GM06990 (cell line): ENCODE measurements around the gene PMCH.

ENCODE experiments used
- DNase-seq: peaks from one replicate; pipeline ENCODE4 v3.0.0-alpha.2; 2011; ENCODE audit not compliant: insufficient read length; ENCODE audit errors: extremely low read depth
- H3K27me3 ChIP-seq: replicated peaks from 2 replicates; pipeline ENCODE4 v1.6.0; 2011; ENCODE audit warnings: low read length; ENCODE audit not compliant: control insufficient read depth, insufficient read depth
- H3K36me3 ChIP-seq: 2 replicates; pipeline ENCODE4 v1.5.1; 2011; ENCODE audit warnings: low read length; ENCODE audit not compliant: control insufficient read depth, insufficient read depth
- H3K4me3 ChIP-seq: replicated peaks from 2 replicates; pipeline ENCODE4 v1.5.1; 2011; ENCODE audit warnings: low read depth, mild to moderate bottlenecking, control low read depth, low read length
- CTCF ChIP-seq: IDR thresholded peaks from 2 replicates; pipeline ENCODE4 v1.5.1; 2011; ENCODE audit warnings: low read length, control low read depth, mild to moderate bottlenecking, inconsistent platforms; ENCODE audit not compliant: insufficient read depth, poor library complexity, severe bottlenecking

Gene PMCH

GRCh38 chr12:102220736-102221135, 23.1 kb upstream of the PMCH start:
- Histone ChIP-seq H3K27me3 (no peaks in the 10 kb centered on the region), H3K36me3 (no peaks in the 10 kb centered on the region), H3K4me3 (no peak overlapping the region)
- DNase-seq: no peak
- no peak for TF ChIP-seq CTCF

GRCh38 chr12:102215992-102216691, 18.5 kb upstream of the PMCH start:
- Histone ChIP-seq H3K4me3 (no peak overlapping the region), H3K27me3 (no peaks in the 10 kb centered on the region), H3K36me3 (no peaks in the 10 kb centered on the region)
- no peak for TF ChIP-seq CTCF
- no peak for DNase-seq

DNA sequence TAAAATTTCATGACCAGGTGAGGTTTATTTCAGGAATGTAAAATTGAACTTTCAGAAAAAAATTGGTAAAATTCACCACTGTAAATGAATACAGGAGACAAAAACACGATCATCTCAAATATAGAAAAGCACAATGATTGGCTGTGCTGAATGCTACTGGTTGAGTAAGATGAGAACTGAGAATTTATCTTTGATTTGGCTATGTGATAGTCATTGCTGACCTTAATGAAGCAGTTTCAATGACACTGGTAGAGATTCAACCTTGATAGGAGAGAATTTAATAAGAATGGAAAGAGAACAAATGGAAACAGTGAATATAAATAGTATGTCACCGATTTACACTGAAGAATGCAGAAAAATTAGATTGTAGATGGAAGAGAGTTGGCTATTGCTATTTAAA, 6.4 kb upstream of the PMCH start:
- TF ChIP-seq CTCF: no peak
- DNase-seq: no peak
- no peak overlapping the region for H3K4me3 ChIP-seq
- H3K27me3 ChIP-seq: no peaks in the 10 kb centered on the region
- no peaks in the 10 kb centered on the region; the same call in none of the 2 replicates for H3K36me3 ChIP-seq

DNA sequence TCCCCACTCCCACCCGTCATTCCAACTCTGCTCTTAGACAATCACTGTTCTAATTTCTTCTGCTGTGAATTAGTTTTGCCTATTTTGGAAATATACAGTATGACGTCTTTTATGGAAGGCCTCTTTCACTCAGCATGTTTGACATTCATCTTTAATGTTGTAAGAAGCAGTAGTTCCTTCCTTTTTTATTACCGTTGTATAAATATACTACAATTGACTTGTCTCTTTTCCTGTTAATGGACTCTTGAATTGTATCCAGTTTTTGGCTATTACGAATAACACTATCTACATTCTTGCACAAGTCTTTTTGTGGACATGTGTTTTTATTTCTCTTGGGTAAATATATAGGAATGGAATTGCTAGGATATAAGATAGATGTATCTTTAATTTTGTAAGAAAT, 4.9 kb upstream of the PMCH start:
- TF ChIP-seq CTCF: no peak
- no peaks in the 10 kb centered on the region; the same call in 1 of the 2 replicates for H3K36me3 ChIP-seq
- DNase-seq: no peak
- H3K27me3 ChIP-seq: no peaks in the 10 kb centered on the region
- no peak overlapping the region for H3K4me3 ChIP-seq

GRCh38 chr12:102201436-102202061, 3.9 kb upstream of the PMCH start:
- Histone ChIP-seq H3K27me3 (no peaks in the 10 kb centered on the region), H3K4me3 (no peak overlapping the region), H3K36me3 (no peaks in the 10 kb centered on the region; the same call in 1 of the 2 replicates)
- TF ChIP-seq CTCF: no peak
- DNase-seq: no peak
